Astrocyte (in vitro differentiated cells and primary cell): ENCODE results near the gene MAGI1. TPM values are rescaled to one million over a fixed set of nuclear protein-coding genes. Genes with fewer than 3 reads are reported as not detected.

Experiments used
- DNase-seq: peaks from one replicate; pipeline ENCODE4 v3.0.0-alpha.2; 2010; ENCODE audit warnings: low read depth
- FAIRE-seq: peaks from 2 replicates; lab custom pipeline; 2011; peaks lifted over from hg19 to GRCh38; lab: Jason Lieb, UNC
- H2AFZ ChIP-seq: 2 replicates; pipeline ENCODE4 v1.6.0; 2012; ENCODE audit warnings: low read depth, low read length, inconsistent platforms
- H3K27ac ChIP-seq: 2 replicates; pipeline ENCODE4 v1.5.1; 2011; ENCODE audit warnings: low read depth, low read length, inconsistent platforms
- H3K27me3 ChIP-seq: 2 replicates; pipeline ENCODE4 v1.6.0; 2011; ENCODE audit warnings: low read length, inconsistent platforms; ENCODE audit not compliant: insufficient read depth
- H3K36me3 ChIP-seq: 2 replicates; pipeline ENCODE4 v1.5.1; 2011; ENCODE audit warnings: low read length, inconsistent platforms; ENCODE audit not compliant: insufficient read depth
- H3K4me1 ChIP-seq: 2 replicates; pipeline ENCODE4 v1.5.1; 2011; ENCODE audit warnings: low read length, inconsistent platforms; ENCODE audit not compliant: insufficient read depth
- H3K4me2 ChIP-seq: 2 replicates; pipeline ENCODE4 v1.6.0; 2012; ENCODE audit warnings: low read length, inconsistent platforms
- H3K4me3 ChIP-seq: 2 replicates; pipeline ENCODE4 v1.5.1; 2011; ENCODE audit warnings: low read depth, mild to moderate bottlenecking, low read length, inconsistent platforms; ENCODE audit not compliant: insufficient read depth
- H3K79me2 ChIP-seq: 2 replicates; pipeline ENCODE4 v1.6.0; 2012; ENCODE audit warnings: mild to moderate bottlenecking, low read length, inconsistent platforms; ENCODE audit not compliant: insufficient read depth
- H3K9ac ChIP-seq: 2 replicates; pipeline ENCODE4 v1.6.0; 2012; ENCODE audit warnings: mild to moderate bottlenecking, low read length, inconsistent platforms
- H3K9me3 ChIP-seq: 2 replicates; pipeline ENCODE4 v1.5.1; 2012; ENCODE audit warnings: low read depth, mild to moderate bottlenecking, low read length, inconsistent platforms; ENCODE audit not compliant: insufficient read depth
- H4K20me1 ChIP-seq: 2 replicates; pipeline ENCODE4 v1.6.0; 2012; ENCODE audit warnings: low read length, inconsistent platforms; ENCODE audit not compliant: insufficient read depth
- H3K27ac Mint-ChIP-seq: one replicate; pipeline ENCODE4 v1.8.0; 2021; ENCODE audit warnings: mild to moderate bottlenecking, mixed read lengths; ENCODE audit not compliant: unreplicated experiment
- H3K27me3 Mint-ChIP-seq: one replicate; pipeline ENCODE4 v1.8.0; 2021; ENCODE audit warnings: low read depth, mixed read lengths; ENCODE audit not compliant: unreplicated experiment
- H3K36me3 Mint-ChIP-seq: one replicate; pipeline ENCODE4 v1.8.0; 2021; ENCODE audit warnings: low read depth, mixed read lengths; ENCODE audit not compliant: unreplicated experiment
- H3K4me1 Mint-ChIP-seq: one replicate; pipeline ENCODE4 v1.8.0; 2021; ENCODE audit warnings: low read depth, mixed read lengths; ENCODE audit not compliant: unreplicated experiment
- H3K4me3 Mint-ChIP-seq: one replicate; pipeline ENCODE4 v1.8.0; 2021; ENCODE audit warnings: mild to moderate bottlenecking, moderate library complexity, mixed read lengths; ENCODE audit not compliant: unreplicated experiment
- H3K9me3 Mint-ChIP-seq: one replicate; pipeline ENCODE4 v1.8.0; 2021; ENCODE audit warnings: mild to moderate bottlenecking, mixed read lengths; ENCODE audit not compliant: unreplicated experiment
- EZH2 ChIP-seq: IDR thresholded peaks from 2 replicates; pipeline ENCODE4 v1.6.1; 2012; ENCODE audit warnings: mild to moderate bottlenecking, low read length, inconsistent platforms; ENCODE audit not compliant: insufficient read depth
- total RNA-seq: library from RNA; stranded (reverse); gene quantifications from 2 replicates; pipeline ENCODE4 v1.2.1, GENCODE V29; 2021
- TF ChIP-seq, protein P1 (sequence below): IDR thresholded peaks from 2 replicates; pipeline ENCODE4 v1.5.1; 2011; ENCODE audit warnings: low read depth, mild to moderate bottlenecking, inconsistent platforms, low read length, moderate library complexity; ENCODE audit not compliant: insufficient read depth

Gene MAGI1
- total RNA-seq, 1 donor from 2014 or later, result 31.8 TPM

DNA sequence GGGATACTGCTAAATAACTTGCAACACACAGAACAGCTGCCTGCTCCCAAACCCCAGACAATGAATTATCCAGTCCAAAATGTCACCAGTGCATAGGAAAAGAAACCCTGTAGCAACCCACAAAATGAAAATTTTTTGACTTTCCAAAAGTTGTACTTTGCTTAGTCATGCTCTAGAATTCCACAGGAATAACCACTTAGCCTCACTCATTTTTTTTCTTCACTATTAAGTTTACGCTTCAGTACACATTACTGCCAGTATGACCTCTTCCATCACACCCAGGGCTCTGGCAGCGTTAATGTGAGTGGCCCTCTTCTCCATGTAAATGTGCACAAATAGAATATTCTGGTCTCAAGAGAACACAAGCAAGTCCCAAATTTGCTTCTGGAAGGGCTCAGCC, 259.8 kb downstream of the MAGI1 start:
- FAIRE-seq, result peak; percentile 29

DNA sequence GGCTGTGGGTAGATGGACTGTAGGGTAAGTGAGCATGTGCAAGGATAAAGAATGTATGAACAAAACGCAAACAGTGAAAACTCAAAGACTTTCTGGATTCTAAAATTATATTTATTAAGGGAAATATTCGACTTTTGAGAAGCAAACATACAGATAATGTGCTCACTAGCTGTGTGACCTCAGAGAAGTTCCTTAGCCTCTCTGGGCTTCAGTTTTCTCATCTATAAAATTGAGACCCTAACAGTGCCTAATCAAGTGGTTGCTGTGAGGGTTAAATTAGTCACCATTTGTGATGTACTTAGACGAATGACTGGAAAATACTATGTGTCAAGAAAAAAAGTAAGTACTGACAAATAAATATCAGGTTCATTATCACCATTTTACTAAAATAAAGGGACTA, 261.7 kb downstream of the MAGI1 start:
- Histone ChIP-seq H3K4me2 (no peak overlapping the region), H3K4me1 (peaks cover 7% of the 10 kb centered on the region), H4K20me1 (peaks cover 7% of the 10 kb centered on the region), H3K36me3 (no peaks in the 10 kb centered on the region), H3K27me3 (no peaks in the 10 kb centered on the region), H2AFZ (no peak overlapping the region), H3K4me3 (no peak overlapping the region), H3K27ac (no peak overlapping the region), H3K9me3 (no peaks in the 10 kb centered on the region), H3K79me2 (no peaks in the 10 kb centered on the region), H3K9ac (no peak overlapping the region)
- Mint-ChIP-seq H3K9me3 (no peaks in the 10 kb centered on the region), H3K27me3 (no peaks in the 10 kb centered on the region), H3K4me1 (peaks cover 16% of the 10 kb centered on the region), H3K27ac (no peak overlapping the region), H3K4me3 (no peak overlapping the region), H3K36me3 (no peaks in the 10 kb centered on the region)
- FAIRE-seq (no peak), DNase-seq (no peak)
- TF ChIP-seq, protein P1, sequence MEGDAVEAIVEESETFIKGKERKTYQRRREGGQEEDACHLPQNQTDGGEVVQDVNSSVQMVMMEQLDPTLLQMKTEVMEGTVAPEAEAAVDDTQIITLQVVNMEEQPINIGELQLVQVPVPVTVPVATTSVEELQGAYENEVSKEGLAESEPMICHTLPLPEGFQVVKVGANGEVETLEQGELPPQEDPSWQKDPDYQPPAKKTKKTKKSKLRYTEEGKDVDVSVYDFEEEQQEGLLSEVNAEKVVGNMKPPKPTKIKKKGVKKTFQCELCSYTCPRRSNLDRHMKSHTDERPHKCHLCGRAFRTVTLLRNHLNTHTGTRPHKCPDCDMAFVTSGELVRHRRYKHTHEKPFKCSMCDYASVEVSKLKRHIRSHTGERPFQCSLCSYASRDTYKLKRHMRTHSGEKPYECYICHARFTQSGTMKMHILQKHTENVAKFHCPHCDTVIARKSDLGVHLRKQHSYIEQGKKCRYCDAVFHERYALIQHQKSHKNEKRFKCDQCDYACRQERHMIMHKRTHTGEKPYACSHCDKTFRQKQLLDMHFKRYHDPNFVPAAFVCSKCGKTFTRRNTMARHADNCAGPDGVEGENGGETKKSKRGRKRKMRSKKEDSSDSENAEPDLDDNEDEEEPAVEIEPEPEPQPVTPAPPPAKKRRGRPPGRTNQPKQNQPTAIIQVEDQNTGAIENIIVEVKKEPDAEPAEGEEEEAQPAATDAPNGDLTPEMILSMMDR, result no peak
- no peak for TF ChIP-seq EZH2

More for the DNA sequence above, 259.8 kb downstream of the MAGI1 start:
- no peak overlapping the region for H2AFZ ChIP-seq
- H3K36me3 Mint-ChIP-seq, result no peaks in the 10 kb centered on the region
- H3K27me3 ChIP-seq, result no peaks in the 10 kb centered on the region
- H3K36me3 ChIP-seq, result no peaks in the 10 kb centered on the region
- H3K4me3 ChIP-seq, result no peak overlapping the region
- H3K4me1 Mint-ChIP-seq, result peaks cover 20% of the 10 kb centered on the region
- no peaks in the 10 kb centered on the region for H3K79me2 ChIP-seq
- no peaks in the 10 kb centered on the region for H4K20me1 ChIP-seq
- H3K9me3 ChIP-seq, result no peaks in the 10 kb centered on the region
- no peaks in the 10 kb centered on the region for H3K9me3 Mint-ChIP-seq
- H3K27ac Mint-ChIP-seq, result peak overlapping the region; percentile 15
- H3K27ac ChIP-seq, result no peak overlapping the region
- peak; percentile 61 for DNase-seq
- peaks cover 7% of the 10 kb centered on the region for H3K4me1 ChIP-seq
- no peaks in the 10 kb centered on the region for H3K27me3 Mint-ChIP-seq
- no peak for TF ChIP-seq EZH2
- H3K9ac ChIP-seq, result no peak overlapping the region
- H3K4me3 Mint-ChIP-seq, result peak overlapping the region; percentile 14
- H3K4me2 ChIP-seq, result no peak overlapping the region

DNA sequence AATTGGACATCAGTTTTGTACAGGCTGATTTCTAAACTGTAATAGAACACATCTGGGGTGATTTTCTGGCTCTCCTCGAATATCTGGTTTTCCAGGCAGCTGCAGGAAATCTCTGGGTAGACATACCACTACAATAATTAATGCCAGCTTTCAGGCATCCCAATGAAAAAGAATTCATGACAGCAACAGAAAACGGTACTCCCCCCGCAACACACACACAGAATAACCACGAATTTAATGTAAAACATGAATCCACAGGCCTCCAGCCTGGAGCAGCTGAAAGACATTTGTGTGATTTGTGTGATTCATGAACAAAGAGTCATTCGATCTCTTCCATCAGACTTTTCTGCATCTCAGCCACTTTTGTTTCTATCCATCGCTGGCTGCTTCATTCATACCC, 262.2 kb downstream of the MAGI1 start:
- Histone ChIP-seq H3K4me3 (no peak overlapping the region), H2AFZ (no peak overlapping the region), H3K4me2 (no peak overlapping the region), H3K27ac (no peak overlapping the region), H3K9me3 (no peaks in the 10 kb centered on the region), H3K9ac (no peak overlapping the region), H4K20me1 (peaks cover 7% of the 10 kb centered on the region), H3K36me3 (no peaks in the 10 kb centered on the region), H3K4me1 (peaks cover 7% of the 10 kb centered on the region), H3K79me2 (no peaks in the 10 kb centered on the region), H3K27me3 (no peaks in the 10 kb centered on the region)
- DNase-seq (peak; percentile 40), FAIRE-seq (no peak)
- no peaks in the 10 kb centered on the region for H3K27me3 Mint-ChIP-seq
- H3K4me1 Mint-ChIP-seq, result peaks cover 16% of the 10 kb centered on the region
- H3K9me3 Mint-ChIP-seq, result no peaks in the 10 kb centered on the region
- H3K4me3 Mint-ChIP-seq, result no peak overlapping the region
- TF ChIP-seq, protein P1, result no peak
- no peaks in the 10 kb centered on the region for H3K36me3 Mint-ChIP-seq
- H3K27ac Mint-ChIP-seq, result no peak overlapping the region
